H1 (cell line): ENCODE results near the gene TRIM32. TPM values are rescaled to one million over a fixed set of nuclear protein-coding genes. Genes with fewer than 3 reads are reported as not detected.

Source experiments
- CEBPB ChIP-seq: IDR thresholded peaks from 2 replicates; pipeline ENCODE4 v1.6.1; 2012; ENCODE audit warnings: low read depth, low read length
- NANOG ChIP-seq: IDR thresholded peaks from 2 replicates; pipeline ENCODE4 v1.6.1; 2011; ENCODE audit warnings: low read length, low read depth, mild to moderate bottlenecking, inconsistent platforms; ENCODE audit not compliant: insufficient read depth, poor library complexity, severe bottlenecking
- polyA plus RNA-seq, 7 experiments: library from polyadenylated mRNA; depleted of rRNA in 3 of 7; stranded (reverse) in 5 of 7; unstranded in 2 of 7; fragments of >200 nt in 5 of 7; fragments of 200-250 nt in 2 of 7; gene quantifications; 1 replicate in 5 of 7; 2 replicates in 1 of 7; 4 replicates in 1 of 7; pipeline versions ENCODE4 v1.2.1 to v1.2.3, GENCODE V29; 2011 to 2013; ENCODE audit warnings: missing spikeins in 2 of 7, mixed read lengths in 2 of 7
- total RNA-seq: library from RNA; stranded (reverse); fragmentation: NEBNext Ultra II Directional; extraction: Animal tissue kit (Norgen Biotek cat#: 25700); gene quantifications from 2 replicates; pipeline ENCODE4 v1.2.1, GENCODE V29; 2021

The TRIM32 gene
- total and polyA plus RNA-seq, 2 of the 8 experiments (the other 6 are each of a cell fraction or from before 2014, with no cell fraction given) = 10.5 to 17.3 TPM

- TF ChIP-seq NANOG = no peak
- TF ChIP-seq CEBPB = no peak
Observed at GRCh38 chr9:116687074-116687753, at the start of gene TRIM32 (continued).
